ENCODE measurements around the gene MMP12. TPM values are rescaled to one million over a fixed set of nuclear protein-coding genes. Genes with fewer than 3 reads are reported as not detected.

MMP12 gene
- polyA plus RNA-seq, 1 donor from 2014 or later, result not detected

- no peaks in the 10 kb centered on the region for H3K79me2 ChIP-seq (replicated peaks; ENCODE audit: insufficient read depth, low read length)
- H3K27me3 ChIP-seq (ENCODE audit: insufficient read depth, low read depth, low read length), result no peaks in the 10 kb centered on the region
- no peaks in the 10 kb centered on the region for H3K36me3 ChIP-seq (ENCODE audit: insufficient read depth, low read length)
- H3K9me2 ChIP-seq (ENCODE audit: insufficient read depth, low read length), result no peaks in the 10 kb centered on the region
- no peak overlapping the region for H3K4me2 ChIP-seq (ENCODE audit: low read length)
- H4K20me1 ChIP-seq (ENCODE audit: insufficient read depth), result no peaks in the 10 kb centered on the region
- H3K9ac ChIP-seq (ENCODE audit: low read length), result no peak overlapping the region
- no peaks in the 10 kb centered on the region for H3K9me3 ChIP-seq (ENCODE audit: low read length)
- no peak overlapping the region for H2AFZ ChIP-seq (ENCODE audit: low read depth, low read length)
- TF ChIP-seq POLR2AphosphoS5 (IDR thresholded peaks at IDR 0.05) (no peak), RAD21 (conservative IDR thresholded peaks at IDR 0.05) (no peak), EZH2 (IDR thresholded peaks at IDR 0.05; ENCODE audit: borderline replicate concordance, insufficient read depth, low read length, poor library complexity, severe bottlenecking) (no peak), REST (IDR thresholded peaks at IDR 0.05; ENCODE audit: borderline replicate concordance) (no peak), EP300 (conservative IDR thresholded peaks at IDR 0.05; ENCODE audit: poor library complexity, severe bottlenecking) (no peak), MXI1 (conservative IDR thresholded peaks at IDR 0.05; ENCODE audit: poor library complexity, severe bottlenecking) (no peak), CTCF (IDR thresholded peaks at IDR 0.05; ENCODE audit: poor library complexity, severe bottlenecking) (no peak), SMC3 (conservative IDR thresholded peaks at IDR 0.05; ENCODE audit: poor library complexity) (no peak), TAF1 (IDR thresholded peaks at IDR 0.05; ENCODE audit: low read depth) (no peak)
- no peak overlapping the region for H3K27ac ChIP-seq (ENCODE audit: low read length)
- no peak overlapping the region for H3K4me3 ChIP-seq (ENCODE audit: low read length)
- no peaks in the 10 kb centered on the region for H3F3A ChIP-seq (ENCODE audit: insufficient read depth, low read length, poor library complexity, severe bottlenecking)
Observed at GRCh38 chr11:102837646-102838045, 37.1 kb downstream of the MMP12 start.

- TF ChIP-seq SMC3 (conservative IDR thresholded peaks at IDR 0.05; ENCODE audit: poor library complexity) (no peak), EP300 (conservative IDR thresholded peaks at IDR 0.05; ENCODE audit: poor library complexity, severe bottlenecking) (no peak), CTCF (IDR thresholded peaks at IDR 0.05; ENCODE audit: poor library complexity, severe bottlenecking) (no peak), EZH2 (IDR thresholded peaks at IDR 0.05; ENCODE audit: borderline replicate concordance, insufficient read depth, low read length, poor library complexity, severe bottlenecking) (no peak), RAD21 (conservative IDR thresholded peaks at IDR 0.05) (no peak), TAF1 (IDR thresholded peaks at IDR 0.05; ENCODE audit: low read depth) (no peak), MXI1 (conservative IDR thresholded peaks at IDR 0.05; ENCODE audit: poor library complexity, severe bottlenecking) (no peak), POLR2AphosphoS5 (IDR thresholded peaks at IDR 0.05) (no peak), REST (IDR thresholded peaks at IDR 0.05; ENCODE audit: borderline replicate concordance) (no peak)
- Histone ChIP-seq H3K4me3 (ENCODE audit: low read length) (no peak overlapping the region), H3K36me3 (ENCODE audit: insufficient read depth, low read length) (no peaks in the 10 kb centered on the region), H3K27me3 (ENCODE audit: insufficient read depth, low read depth, low read length) (no peaks in the 10 kb centered on the region), H3K9me2 (ENCODE audit: insufficient read depth, low read length) (no peaks in the 10 kb centered on the region), H3F3A (ENCODE audit: insufficient read depth, low read length, poor library complexity, severe bottlenecking) (no peaks in the 10 kb centered on the region), H3K27ac (ENCODE audit: low read length) (no peak overlapping the region), H3K4me2 (ENCODE audit: low read length) (no peak overlapping the region), H3K9ac (ENCODE audit: low read length) (no peak overlapping the region), H2AFZ (ENCODE audit: low read depth, low read length) (no peak overlapping the region), H3K79me2 (replicated peaks; ENCODE audit: insufficient read depth, low read length) (no peaks in the 10 kb centered on the region), H3K9me3 (ENCODE audit: low read length) (no peaks in the 10 kb centered on the region), H4K20me1 (ENCODE audit: insufficient read depth) (no peaks in the 10 kb centered on the region)
Observed at GRCh38 chr11:102837156-102837555, 37.6 kb downstream of the MMP12 start.
